ENCODE data around the gene SELENOI.
"Not testable (repeated sequence)": the region's sequence is repeated elsewhere in the genome, so short reads cannot be mapped to it uniquely, and the experiment has no call there.

The SELENOI gene

DNA sequence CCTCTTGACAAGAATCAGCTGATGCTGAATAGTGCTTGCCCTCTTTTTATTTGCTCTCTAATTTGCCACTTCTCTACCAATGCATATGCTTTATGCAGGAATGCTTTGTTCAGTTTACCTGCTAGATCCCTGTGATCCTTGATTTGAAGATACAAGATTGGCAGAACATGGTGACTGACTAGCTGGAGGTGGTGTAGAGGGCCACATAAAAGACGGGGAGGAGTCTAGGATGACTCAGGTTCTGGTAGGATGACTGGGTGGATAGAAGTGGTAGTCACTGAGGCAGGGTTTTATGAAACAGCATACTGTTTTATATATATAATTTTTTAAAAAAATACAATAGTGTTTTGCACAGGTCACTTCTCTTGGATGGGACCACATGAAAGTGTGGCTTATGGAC lies 6.9 kb downstream of the SELENOI start:
- no peak overlapping the region for H3K4me3 ChIP-seq (ENCODE audit: low read depth, low read length)
- no peak for DNase-seq (ENCODE audit: low read depth)

DNA sequence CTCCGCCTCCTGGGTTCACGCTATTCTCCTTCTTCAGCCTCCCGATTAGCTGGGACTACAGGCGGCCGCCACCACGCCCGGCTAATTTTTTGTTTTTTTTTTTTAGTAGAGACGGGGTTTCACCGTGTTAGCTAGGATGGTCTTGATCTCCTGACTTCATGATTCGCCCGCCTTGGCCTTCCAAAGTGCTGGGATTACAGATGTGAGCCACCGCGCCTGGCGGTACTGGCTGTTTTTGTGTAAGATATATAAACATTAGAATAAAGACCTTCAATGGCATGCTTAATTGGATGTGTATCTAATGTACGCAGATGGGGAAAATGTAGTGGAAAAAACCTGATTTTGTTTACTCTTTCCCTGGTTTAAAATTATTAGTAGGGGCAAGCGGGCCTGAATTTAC lies 8.5 kb downstream of the SELENOI start:
- not testable (repeated sequence) for DNase-seq (ENCODE audit: low read depth); H3K4me3 ChIP-seq (ENCODE audit: low read depth, low read length)

- peak; percentile 90 for DNase-seq (ENCODE audit: low read depth)
- no peak overlapping the region for H3K4me3 ChIP-seq (ENCODE audit: low read depth, low read length)
Observed at GRCh38 chr2:26355038-26355995, 9.4 kb downstream of the SELENOI start.

- no peak overlapping the region for H3K4me3 ChIP-seq (ENCODE audit: low read depth, low read length)
- DNase-seq (ENCODE audit: low read depth) = no peak
Observed at GRCh38 chr2:26356111-26356510, 10.2 kb downstream of the SELENOI start.

- DNase-seq (ENCODE audit: low read depth) = no peak
- no peak overlapping the region for H3K4me3 ChIP-seq (ENCODE audit: low read depth, low read length)
Observed at GRCh38 chr2:26356771-26357170, 10.8 kb downstream of the SELENOI start.

DNA sequence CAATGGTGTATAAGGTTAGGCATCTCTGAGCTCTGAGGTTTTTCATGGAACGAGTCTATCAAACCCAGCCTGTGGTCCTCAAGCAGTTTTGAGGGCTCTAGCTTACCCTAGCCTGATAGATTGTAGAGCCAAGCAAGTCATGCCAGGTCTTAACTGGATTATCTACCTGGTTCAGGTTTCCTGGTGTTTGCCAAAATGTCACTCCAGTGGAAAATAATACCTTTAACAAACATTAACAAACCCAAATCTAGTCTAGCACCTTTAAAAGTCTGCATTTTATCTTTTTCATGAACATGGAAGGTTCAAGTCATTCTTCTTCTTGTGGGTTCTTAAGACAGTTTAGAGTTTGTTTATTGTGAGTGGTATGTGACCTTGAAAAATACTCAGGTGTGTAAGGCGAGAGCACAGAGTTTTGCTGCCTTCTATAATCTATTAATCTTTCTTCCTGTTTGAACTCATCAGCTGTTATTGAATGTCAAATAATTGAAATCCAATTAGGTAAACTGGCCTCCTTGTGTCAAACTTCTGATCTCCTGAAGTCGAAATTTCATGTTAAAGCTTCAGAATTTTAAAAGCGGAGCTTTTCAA lies 14.0 kb downstream of the SELENOI start:
- H3K4me3 ChIP-seq (ENCODE audit: low read depth, low read length) = no peak overlapping the region
- no peak for DNase-seq (ENCODE audit: low read depth)

DNA sequence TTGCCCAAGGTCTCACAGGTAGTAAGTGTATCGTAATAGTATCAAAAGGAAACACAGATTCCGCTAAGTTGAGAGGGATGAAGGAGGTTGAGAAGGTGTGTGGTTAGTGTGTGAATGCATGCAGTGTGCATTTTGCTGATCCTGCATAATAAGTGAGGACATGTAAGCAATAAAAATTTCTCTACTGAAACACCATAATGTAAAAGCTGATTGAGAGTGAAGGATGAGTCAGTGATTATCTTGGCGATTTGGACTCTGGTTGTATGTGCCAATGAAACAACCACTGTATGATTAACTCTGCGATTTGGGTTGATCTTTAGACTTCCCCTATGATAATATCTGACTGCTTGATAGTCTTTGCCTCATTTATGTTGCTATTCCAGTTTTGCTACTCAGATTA lies 17.4 kb downstream of the SELENOI start:
- no peak for DNase-seq (ENCODE audit: low read depth)
- H3K4me3 ChIP-seq (ENCODE audit: low read depth, low read length) = no peak overlapping the region

DNA sequence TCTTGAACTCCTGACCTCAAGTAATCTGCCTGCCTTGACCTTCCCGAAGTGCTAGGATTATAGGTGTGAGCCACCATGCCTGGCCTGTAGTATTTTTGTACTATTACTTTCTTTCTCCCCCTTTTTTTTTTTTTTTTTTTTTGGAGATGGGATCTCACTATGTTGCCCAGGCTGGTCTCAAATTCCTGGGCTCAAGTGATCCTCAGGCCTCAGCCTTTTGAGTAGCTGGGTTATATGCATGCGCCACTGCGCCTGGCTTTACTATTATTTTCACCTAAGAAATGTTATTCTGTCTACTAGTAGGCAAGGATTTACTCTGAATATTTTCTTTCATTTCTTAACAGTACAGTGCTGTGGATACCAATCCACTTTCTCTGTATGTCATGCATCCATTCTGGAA lies 18.0 kb downstream of the SELENOI start:
- DNase-seq (ENCODE audit: low read depth) = no peak
- H3K4me3 ChIP-seq (ENCODE audit: low read depth, low read length) = no peak overlapping the region

DNA sequence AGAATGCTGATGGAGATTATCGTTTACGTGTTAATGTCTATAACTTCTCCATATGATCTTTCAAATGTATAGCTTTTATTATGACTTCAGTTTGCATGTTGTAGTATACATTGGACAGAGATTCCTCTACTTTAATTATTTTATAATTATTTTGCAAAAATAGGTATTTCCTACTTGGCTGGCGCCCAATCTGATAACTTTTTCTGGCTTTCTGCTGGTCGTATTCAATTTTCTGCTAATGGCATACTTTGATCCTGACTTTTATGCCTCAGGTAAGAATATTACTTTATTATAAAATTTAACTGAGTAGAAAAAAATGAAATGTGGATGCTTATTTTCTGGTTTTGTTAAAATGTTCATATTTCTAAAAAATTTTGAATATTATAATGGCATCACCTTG lies 18.7 kb downstream of the SELENOI start:
- H3K4me3 ChIP-seq (ENCODE audit: low read depth, low read length) = no peak overlapping the region

GRCh38 chr2:26366957-26367356 lies 21.0 kb downstream of the SELENOI start:
- DNase-seq (ENCODE audit: low read depth) = no peak
- no peak overlapping the region for H3K4me3 ChIP-seq (ENCODE audit: low read depth, low read length)

More for the DNA sequence above, 18.7 kb downstream of the SELENOI start:
- DNase-seq (ENCODE audit: low read depth) = no peak

DNA sequence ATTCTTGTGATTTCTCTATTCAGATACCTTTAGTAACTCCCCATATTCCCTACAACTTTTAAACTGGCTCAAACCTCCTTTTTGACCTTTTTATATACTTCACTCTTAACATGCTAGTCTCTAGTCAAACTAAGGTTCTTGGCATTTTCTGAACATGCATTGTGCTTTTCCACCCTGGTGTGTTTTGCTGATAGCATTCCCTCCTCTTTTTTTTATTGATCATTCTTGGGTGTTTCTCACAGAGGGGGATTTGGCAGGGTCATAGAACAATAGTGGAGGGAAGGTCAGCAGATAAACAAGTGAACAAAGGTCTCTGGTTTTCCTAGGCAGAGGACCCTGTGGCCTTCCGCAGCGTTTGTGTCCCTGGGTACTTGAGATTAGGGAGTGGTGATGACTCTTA lies 23.7 kb downstream of the SELENOI start:
- H3K4me3 ChIP-seq (ENCODE audit: low read depth, low read length); DNase-seq (ENCODE audit: low read depth): not testable (repeated sequence)

GRCh38 chr2:26370909-26371308 lies 25.0 kb downstream of the SELENOI start:
- DNase-seq (ENCODE audit: low read depth); H3K4me3 ChIP-seq (ENCODE audit: low read depth, low read length): not testable (repeated sequence)

DNA sequence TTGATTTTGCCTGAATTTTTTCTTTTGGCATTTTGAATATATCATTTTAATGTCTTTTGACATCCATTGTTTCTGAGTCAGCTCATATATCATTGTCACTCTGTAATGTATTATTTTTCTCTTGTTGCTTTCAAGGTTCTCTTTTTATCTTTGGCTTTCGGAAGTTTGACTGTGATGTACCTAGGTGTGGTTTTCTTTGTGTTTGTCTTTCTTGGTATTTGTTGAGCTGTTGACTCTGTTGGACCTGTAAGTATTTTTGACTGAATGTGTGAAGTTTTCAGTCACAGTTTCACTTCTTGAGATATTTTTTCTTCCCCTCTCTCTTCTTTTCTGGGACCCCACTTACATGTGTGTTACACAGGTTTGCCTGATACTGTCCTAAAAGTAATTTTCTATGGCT lies 30.9 kb downstream of the SELENOI start:
- no peak overlapping the region for H3K4me3 ChIP-seq (ENCODE audit: low read depth, low read length)
- DNase-seq (ENCODE audit: low read depth) = no peak

GRCh38 chr2:26380281-26380680 lies 34.3 kb downstream of the SELENOI start:
- H3K4me3 ChIP-seq (ENCODE audit: low read depth, low read length) = no peak overlapping the region
- no peak for DNase-seq (ENCODE audit: low read depth)

DNA sequence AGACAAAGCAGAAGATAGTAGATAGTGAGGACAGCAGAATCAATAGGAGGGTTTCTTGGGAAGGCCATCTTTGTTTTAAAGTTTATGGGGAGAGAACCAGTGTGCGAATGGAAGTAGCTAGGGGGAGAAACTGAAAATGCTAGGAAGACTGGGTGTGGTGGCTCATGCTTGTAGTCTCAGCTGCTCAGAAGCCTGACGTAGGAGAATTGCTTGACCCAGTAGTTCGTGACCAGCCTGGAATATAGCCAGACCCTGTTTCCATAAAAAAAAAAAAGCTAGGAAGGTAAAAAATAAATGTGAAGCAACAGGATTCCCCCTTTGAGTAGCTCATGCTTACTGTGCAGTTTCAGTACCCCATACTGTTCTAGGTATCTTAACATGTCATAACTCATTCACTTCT lies 36.6 kb downstream of the SELENOI start:
- H3K4me3 ChIP-seq (ENCODE audit: low read depth, low read length) = no peak overlapping the region
- no peak for DNase-seq (ENCODE audit: low read depth)

DNA sequence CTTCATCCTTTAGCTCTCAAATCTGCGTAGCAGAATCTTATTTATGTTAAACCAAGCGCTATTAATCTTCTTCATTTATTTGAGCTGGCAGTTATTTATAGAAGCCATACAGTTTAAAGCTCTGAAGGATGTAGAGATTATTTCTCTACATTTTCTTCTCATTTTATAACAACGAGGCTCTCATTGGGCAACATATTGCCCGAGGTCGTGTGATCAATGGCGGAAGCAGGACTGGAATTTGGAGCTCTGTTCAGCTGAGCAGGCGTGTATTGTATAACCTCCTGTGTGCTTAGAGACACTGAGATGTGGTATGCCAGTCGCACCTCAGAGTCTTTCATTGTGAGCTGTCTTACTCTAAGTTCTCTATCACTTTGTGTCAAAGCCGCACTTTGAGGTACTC lies 38.2 kb downstream of the SELENOI start:
- no peak overlapping the region for H3K4me3 ChIP-seq (ENCODE audit: low read depth, low read length)
- DNase-seq (ENCODE audit: low read depth) = no peak

GRCh38 chr2:26384597-26384996 lies 38.7 kb downstream of the SELENOI start:
- DNase-seq (ENCODE audit: low read depth) = no peak
- no peak overlapping the region for H3K4me3 ChIP-seq (ENCODE audit: low read depth, low read length)

DNA sequence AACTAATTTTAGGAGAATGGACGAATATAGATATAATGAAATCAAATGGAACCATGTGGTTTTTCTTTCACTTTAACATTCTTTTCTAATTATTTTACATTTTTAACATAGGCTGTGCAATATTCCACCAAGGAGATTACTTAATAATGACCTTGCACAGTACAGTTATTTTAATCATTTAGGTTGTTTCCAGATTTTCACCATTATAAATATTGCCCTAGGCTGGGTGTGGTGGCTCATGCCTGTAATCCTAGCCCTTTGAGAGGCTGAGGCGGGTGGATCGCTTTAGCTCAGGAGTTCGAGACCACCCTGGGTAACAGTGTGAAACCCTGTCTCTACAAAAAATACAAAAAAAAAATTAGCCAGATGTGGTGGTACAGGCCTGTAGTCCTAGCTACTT lies 41.2 kb downstream of the SELENOI start:
- DNase-seq (ENCODE audit: low read depth) = no peak
- no peak overlapping the region for H3K4me3 ChIP-seq (ENCODE audit: low read depth, low read length)

- DNase-seq (ENCODE audit: low read depth) = no peak
- H3K4me3 ChIP-seq (ENCODE audit: low read depth, low read length) = no peak overlapping the region
Observed at GRCh38 chr2:26394694-26395093, 48.8 kb downstream of the SELENOI start.

DNA sequence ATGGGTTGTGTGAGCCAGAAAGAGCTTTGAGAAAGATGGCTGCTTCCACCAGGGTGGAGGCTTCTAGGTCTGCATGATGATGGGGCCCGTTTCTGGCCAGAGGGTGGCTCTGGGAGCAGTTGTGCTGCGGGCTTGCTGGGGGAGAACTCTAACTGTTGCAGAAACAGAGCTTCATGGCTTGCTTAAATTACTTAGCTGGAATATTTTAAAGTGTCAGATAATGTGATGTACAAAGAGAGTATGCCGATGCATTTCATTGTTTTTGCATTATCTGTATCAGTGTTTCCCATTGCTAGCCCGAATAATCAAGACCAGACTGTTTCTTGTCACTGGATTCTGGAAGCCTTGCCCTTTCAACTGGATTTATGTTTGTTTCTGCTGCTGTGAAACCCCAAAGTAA lies 49.5 kb downstream of the SELENOI start:
- no peak overlapping the region for H3K4me3 ChIP-seq (ENCODE audit: low read depth, low read length)
- no peak for DNase-seq (ENCODE audit: low read depth)

DNA sequence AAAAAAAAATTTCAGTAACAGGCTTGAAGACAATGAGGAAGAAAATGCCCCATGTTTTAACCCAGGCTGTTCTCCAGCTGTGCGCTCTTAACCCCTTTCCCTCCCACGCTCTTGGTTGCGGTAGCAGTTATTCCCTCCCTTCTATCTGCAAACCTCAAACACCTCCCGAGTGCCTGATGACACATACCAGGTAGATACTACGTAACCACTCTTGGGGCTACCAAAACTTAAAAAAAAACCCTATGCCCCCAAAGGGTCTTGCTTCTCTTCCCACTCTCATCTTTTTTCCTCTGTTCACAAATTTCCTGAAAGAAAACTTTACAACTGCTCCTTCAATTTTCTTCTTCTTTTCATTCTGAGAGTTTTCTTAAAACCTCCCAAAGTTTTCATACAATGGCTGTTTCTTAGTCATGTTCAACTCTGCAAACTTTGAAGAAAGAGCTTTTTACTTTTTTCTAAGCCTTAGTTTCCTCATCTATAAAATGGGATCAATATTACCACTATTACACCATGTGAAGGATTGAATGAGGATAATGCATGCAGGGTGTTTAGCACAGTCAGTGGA lies 50.9 kb downstream of the SELENOI start:
- DNase-seq (ENCODE audit: low read depth) = no peak
- no peak overlapping the region for H3K4me3 ChIP-seq (ENCODE audit: low read depth, low read length)
